ENCODE measurements around the gene POLG.
A peak's percentile ranks its signal among the peaks of the same experiment; 100 is the strongest.

Gene POLG
- total RNA-seq = 168 to 177 (median 175) reads per million in 3 experiments

- peak; percentile 100 for DNase-seq
These were observed at the start of gene POLG for GRCh38 chr15:89334510-89335297. TSS of gene POLG (minus strand) at chr15:89334824. CDS start at chr15:89333754, 1,070 bp downstream.

GRCh38 chr15:89384176-89384604 is 49.6 kb upstream of the POLG start:
- no peak for DNase-seq

- no peak for DNase-seq
These were observed 48.9 kb upstream of the POLG start for GRCh38 chr15:89383365-89384175.

DNA sequence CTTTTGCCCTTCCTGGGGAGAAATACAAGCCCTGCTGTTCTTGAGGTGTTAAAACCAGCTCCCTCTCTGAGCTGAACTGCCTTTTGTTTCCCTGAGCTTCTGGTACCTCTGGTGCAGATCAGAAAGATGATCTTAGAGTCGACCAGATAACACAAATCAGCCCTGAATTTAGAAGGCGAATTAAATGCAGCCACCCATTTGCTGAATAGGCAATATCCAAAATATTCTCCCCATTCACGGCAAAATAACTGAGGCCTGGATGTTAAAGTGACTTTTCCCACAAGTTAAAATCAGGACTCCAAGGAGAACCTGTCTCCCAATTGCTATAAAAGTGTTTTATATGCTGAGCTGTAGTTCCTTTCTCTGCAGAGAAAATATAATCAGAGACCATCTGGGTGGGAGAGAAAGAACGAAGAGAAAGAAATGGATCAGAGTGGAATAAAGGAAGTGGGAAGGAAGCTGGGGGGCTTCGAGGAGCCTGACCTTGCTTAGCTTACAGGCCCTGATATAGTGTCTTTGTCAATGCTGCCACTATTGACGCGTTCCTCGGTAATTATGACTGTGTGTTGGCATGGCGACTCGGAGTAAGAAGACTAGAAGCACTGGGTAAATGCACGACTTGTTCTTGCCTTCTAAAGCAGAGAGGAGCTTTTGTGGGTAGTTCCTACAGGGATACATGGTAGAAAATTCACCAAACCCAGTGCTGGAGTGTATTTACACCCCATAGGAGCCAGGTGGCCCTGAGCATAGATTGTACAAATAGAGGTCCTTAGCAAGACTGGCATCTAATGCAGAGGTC is 47.5 kb upstream of the POLG start:
- no peak for DNase-seq

- DNase-seq = no peak
These were observed 46.7 kb upstream of the POLG start for GRCh38 chr15:89381331-89381730.

DNA sequence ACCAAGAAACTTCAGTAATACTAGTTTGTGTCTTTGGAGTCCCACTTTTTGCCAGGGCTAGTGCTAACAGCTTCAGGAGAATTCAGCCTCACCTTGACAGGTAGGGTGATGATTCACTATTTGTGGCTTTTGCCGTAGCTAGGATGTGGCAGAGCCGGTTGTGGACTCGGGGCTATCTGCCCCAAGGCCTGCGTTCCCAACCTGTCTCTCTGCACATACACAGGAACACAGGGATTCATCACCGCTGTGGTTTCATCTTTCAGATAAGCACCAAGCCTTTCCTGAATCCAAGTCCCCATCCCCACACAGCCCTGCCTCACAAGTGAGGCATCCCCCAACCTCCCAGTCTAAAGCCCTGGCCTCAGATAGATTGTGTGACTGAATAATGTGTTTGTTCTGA is 45.2 kb upstream of the POLG start:
- no peak for DNase-seq

DNA sequence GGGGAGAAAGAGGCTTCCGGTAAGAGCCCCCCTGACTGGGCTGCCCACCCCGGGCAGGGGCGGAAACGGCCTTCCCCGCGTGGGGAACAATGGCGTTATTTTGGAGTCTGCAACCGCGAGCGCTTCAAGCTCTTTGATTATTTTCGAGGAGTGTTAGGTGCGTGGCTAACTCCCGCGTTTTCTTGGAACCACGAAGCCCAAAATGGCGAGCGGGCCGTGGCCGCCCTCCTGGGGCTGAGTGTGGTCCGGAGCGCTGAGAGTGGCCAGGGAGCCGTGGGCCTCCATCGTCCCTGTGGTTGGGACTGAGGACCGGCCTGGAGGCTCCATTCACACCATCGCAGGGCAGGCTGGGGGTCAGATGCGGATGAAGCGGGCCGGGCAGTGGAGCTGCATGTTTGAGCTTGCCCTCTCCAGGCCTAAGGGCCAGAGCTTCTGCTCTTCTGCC is 44.6 kb upstream of the POLG start:
- no peak for DNase-seq

DNA sequence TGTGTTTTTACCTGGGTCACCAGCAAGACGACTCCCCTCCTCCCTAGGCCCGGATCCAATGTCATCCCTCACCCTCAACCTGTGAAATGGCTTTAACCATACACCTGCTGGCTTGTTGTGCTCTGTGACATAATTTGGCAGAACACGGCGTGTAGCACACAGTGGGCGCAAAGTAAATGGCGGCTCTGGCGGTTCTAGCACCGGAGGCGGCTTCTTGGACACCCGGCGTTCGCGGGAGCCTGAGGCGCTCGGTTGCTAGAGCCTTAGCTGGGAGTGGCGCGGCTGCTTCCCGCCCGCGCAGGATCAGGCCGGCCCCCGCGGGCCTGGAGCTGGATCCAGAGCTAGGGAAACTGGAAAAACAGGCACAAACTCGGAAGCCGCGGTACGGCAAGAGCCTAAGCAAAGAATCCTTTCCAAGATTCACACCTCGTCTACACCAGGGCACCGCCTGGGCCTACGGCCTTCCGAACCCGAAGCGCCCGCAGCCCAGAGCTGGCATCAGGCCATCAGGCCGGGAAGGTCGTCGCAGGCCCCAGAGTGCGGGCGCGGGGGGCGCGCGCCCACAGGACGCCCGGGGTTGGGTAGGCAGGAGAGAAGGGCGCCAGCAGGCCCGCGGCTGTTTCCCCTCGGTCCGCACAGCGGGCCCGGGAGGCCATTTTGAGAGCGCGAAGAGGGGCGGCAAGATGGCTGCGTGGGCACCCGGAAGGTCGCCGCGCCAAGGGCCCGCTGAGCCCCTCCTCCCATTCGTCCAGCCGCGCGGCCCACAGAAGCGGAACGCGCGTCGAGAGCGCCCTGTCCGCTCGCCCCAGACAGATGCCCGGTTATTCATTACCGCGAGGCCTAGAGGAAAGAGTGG is 43.9 kb upstream of the POLG start:
- DNase-seq = no peak

- DNase-seq = no peak
These were observed 43.2 kb upstream of the POLG start for GRCh38 chr15:89377842-89378295.

- DNase-seq = no peak
These were observed 42.6 kb upstream of the POLG start for GRCh38 chr15:89377024-89377841.

DNA sequence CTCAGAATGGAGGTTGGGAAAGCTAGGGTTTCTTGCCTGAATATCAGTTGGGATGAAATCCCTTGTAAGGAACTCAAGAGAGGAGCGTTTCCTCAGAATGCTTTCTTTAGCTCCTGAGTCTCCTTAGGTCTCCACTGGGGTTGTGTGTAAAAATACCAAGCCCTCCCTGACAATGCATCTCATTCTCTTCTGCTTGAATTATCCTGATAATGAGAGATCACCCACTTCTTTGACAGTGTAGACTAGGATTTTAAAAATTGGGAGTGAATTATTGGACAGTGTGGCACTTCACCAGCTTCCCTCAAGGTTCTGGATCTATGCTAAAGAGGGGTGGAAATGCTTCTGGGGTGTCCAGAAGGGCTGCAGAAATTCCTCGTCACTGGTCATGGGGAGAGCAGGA is 41.8 kb upstream of the POLG start:
- DNase-seq = no peak

GRCh38 chr15:89375093-89376005 is 40.7 kb upstream of the POLG start:
- DNase-seq = no peak

- DNase-seq = no peak
These were observed 39.7 kb upstream of the POLG start for GRCh38 chr15:89374086-89374981.

GRCh38 chr15:89372069-89372935 is 37.7 kb upstream of the POLG start:
- DNase-seq = no peak

- DNase-seq = no peak
These were observed 36.8 kb upstream of the POLG start for GRCh38 chr15:89371228-89372044.

DNA sequence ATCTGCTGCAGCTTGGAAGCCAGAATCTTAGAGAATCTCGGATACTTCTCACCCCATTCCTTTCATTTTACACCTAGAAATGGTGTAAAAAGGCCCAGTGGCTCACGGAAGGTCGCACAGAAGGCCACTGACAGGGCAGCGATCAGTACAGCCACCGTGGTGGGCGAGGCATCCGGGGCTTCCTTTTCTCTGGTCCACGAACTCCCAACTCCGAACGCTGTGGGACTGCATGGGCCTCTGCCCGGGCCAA is 36.3 kb upstream of the POLG start:
- DNase-seq = no peak

Measured in central memory CD4-positive, alpha-beta T cell (primary cell).